ENCODE results near the gene EPB41.

Gene EPB41

DNA sequence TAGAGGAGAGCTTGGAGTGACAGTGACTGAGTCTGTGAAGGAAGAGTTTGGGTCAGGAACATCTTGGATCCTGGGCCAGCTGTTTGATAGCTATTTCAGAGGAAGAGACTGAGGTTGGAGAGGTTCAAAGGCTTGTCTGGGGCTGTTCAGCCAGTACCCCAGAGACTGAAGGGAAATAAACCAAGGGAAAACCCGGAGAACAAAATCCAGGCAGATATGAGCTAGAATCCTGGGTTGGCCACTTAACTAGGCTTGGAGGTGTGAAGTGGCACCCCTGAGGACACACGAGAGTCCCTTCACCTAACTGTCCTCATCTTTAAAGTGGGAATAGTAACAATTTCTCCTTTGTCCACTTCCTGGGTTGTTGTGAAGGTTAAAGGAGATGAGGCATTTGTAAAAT is 23.1 kb upstream of the EPB41 start:
- no peak for DNase-seq

DNA sequence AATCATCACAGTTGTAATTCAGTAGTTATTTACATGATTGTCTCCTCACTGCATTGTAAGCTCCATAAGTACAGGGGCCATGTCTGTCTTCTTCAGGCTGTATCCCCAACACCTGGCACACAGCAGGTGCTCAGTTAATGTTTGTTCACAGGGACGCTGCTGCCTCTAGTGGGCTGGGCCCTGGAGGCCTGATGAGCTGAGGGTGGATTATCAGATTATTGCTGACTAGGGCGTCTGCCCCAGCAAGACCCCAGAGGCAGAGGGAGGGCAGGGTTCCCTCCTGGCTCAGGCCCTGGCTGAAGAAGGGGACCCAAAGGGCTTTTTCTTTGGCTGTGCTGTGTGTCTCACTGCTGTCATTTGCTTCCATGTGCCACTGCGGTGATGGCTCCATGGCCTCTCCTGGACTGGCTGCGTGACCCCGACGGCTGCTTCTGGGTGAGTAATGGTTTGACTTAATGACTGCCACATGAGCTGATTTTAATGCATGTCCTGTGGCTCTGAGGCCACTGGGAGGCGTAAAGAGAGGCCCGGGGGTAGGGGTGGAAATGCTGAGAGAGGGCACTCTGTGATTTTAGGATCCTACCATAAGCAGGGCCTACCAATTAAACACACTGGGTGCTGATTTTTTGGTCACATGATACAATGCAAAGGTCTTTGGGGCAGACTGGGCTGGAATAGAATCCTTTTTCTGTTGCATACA is 20.8 kb upstream of the EPB41 start:
- DNase-seq: peak in 1 of 2 experiments; percentile 48

DNA sequence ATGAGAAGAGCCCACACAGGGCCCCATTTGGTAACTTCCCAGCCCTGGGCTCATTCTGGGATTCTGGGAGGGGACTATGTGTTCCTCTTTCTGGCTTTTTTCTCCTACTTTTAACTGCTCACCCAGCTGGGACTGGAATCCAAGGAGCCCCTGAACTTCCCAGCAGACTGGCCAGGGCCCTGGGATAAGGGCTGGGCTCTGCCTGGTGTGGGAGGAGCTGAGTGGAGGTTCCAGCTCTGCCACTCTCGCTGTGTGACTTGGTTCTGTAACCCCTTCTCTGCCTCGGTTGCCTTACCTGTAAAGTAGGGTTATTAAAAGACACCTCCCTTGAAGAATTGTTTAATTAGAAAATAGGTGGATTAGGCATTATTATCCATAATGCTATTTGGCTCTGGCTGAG is 19.6 kb upstream of the EPB41 start:
- DNase-seq: no peak

DNA sequence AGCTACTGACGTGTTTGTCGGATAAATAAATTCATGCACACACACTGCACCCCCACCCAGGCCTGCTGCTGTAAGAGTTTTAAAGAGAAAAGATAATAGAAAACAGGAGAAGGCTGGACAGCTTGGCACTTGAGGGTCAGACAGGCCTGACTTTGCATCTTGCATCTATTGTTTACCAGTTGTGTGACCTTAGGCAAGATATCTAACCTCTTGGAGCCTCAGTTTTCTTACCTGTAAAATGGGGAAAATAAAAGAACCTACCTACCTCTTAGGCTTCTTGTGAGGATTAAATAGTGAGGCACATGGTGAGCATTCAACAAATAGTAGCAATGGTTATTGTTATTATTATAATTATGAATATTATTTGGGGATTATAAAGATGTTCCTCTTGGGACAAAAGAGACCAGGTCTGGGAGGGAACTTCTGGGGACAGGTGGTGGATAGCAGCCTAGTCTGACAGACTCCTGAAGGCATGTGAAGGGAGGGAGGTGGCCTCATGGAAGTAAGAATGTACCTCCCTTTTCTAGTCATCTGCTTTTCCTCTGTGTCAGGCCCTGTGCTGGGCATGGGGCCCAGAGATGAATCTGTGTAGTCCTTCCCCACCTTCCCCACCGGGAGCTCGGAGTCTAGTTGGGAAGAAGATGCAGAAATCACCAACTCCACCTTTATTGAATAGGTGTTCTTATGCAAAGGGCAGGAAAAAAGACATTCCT is 18.3 kb upstream of the EPB41 start:
- DNase-seq: no peak

DNA sequence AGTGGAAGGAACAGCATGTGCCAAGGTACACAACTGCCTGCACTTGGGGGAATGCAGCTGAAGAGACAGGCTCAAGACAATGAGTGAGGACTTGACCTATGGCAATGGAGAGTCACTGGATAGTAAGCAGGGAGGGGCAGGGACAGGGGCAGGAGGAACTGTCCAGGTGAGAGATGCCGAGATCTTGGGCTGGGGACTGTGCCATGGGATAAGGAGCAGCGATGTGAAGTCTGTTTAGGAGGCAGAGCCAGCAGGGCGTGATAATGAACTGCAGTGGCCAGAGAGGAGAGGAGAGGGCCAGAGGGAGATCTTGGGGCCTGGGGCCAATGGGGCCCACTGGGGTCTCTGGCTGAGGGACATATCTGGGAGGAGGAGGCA is 17.8 kb upstream of the EPB41 start:
- no peak for DNase-seq

DNA sequence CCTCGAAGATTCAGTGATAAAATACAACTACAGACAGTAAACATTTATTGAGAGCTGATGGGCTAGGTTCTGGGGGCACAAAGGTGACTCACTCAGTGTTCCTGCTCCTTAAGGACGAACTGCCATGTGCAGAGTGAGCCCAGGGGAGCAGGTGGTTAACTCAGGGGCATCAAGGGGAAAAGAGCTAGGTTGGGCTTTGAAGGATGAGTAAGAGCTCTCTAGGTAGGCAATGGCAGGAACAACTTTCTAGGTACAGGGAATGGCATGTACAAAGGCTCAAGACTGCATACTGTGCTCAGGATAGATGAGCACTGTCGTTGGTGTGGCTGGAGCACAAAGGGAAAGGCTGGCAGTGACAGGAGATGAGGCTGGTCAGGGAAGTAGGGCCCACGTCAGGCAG is 16.6 kb upstream of the EPB41 start:
- DNase-seq: no peak

DNA sequence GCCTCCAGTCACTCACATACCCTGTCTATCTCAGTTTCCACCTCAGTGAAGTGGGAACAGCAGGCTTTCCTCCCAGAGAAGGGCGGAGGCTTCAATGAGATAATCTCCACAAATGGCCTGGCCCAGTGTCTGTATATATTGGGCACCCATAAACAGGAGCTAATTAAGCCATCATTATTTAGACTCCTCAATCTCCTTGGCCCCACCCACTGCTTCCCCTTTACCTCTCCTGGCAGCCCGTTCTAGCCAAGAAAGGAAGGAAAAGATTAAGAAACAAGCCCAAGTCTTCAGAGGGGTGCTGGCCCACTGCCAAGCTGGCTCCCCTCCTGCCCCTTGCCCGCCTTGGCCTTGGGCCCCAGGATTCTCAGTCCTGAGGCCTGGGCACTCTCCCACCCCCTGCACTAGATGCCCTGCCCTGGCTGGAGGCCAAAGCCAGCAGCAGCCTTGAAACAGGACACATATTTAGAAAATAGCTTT is 15.9 kb upstream of the EPB41 start:
- DNase-seq: no peak

DNA sequence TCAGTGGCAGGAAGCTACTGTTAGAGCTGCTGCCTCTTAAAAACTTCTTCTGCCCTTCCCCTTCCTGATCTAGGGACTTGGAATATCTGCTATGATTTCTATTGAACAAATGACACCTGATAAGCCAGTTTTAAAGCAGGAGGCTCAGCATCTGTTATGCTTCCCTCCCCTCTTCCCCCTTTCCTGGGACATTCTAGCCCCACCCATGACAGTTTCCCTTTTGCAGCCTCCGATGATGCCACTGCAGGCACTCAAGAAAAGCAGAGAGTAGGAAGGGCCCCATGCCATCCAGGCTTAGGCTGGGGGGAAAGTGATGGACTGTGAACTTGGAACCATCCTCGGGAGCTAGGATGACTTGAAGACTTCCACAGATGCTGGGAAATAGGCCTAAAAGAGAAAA is 15.1 kb upstream of the EPB41 start:
- no peak for DNase-seq

DNA sequence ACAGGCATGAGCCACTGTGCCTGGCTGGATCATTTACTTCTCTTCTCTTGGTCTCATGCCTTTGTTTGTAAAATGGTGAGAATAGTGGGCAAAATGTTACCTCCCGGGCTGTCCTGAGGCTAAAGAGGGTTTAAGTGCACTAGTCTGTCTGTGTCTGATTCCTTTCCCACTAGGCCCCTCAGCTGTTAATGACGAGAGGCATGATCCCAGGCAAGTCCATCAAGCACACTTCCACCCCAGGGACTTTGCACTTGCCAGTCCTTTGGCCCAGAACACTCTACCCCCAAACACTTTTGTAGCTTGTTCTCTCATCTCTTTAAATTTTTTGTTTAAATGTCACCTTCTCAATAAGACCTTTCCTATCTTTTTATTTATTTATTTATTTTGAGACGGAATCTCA is 13.8 kb upstream of the EPB41 start:
- DNase-seq: no peak

DNA sequence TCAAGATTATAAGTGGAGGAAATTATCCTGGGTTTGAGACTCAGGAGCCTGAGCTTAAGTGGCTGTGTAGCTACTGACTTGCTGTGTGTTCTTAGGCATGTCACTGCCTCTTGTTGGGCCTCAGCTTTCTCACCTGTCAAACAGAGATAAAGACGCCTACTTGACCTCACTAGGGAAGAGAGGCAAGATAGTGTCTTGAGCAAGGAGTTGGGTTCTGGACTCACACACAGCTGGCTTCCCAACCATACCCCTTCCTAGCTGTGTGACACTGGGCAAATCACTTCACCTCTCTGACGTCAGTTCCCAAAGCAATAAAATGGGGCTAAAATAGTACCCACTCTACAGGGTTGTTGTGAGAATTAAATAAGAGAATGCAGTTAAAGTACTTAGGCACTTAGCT is 11.6 kb upstream of the EPB41 start:
- no peak for DNase-seq

DNA sequence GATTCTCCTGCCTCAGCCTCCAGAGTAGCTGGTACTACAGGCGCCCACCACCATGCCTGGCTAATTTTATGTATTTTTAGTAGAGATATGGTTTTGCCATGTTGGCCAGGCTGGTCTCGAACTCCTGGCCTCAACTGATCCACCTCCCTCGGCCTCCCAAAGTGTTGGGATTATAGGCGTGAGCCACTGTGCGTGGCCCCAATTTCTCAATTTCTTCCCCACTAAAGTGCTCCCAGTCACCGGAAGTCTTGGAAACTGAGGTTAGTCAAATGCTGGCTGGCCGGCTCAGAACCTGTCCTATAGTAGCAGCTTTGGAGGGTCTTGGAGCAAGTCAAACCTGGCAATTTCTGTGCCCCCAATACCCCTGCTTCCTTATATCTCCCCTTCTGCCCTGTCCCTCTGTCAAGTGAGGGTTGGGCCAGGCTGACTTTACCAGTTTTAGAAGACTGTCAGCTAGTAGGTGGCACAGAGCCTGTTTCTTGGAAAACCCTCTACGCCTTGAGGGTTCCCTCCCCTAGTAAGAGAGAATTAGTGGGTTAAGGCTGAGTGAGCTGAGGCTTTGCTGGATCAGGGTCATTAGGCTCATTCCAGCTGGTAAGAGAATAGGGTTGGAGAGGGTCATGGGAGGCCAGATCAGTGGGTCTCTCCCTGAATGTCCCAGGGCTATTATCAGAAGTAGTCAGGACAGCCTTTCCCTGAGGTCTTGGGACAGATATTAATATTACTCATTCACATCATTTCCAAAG is 8.3 kb upstream of the EPB41 start:
- no peak for DNase-seq

DNA sequence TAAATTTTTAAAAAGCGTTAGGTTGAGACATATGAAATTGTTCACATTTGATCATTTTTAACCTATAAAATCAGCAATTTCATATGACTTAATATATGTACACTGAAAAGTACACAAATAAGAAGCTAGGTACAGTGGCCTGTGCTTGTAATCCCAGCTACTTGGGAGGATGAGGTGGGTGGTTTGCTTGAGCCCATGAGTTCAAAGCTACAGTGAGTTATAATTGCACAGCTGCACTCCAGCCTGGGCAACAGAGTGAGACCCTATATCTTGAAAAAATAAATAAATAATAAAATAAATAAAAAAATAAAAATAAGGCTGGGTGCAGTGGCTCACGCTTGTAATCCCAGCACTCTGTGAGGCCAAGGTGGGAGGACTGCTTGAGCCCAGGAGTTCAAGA is 5.2 kb upstream of the EPB41 start:
- no peak for DNase-seq

DNA sequence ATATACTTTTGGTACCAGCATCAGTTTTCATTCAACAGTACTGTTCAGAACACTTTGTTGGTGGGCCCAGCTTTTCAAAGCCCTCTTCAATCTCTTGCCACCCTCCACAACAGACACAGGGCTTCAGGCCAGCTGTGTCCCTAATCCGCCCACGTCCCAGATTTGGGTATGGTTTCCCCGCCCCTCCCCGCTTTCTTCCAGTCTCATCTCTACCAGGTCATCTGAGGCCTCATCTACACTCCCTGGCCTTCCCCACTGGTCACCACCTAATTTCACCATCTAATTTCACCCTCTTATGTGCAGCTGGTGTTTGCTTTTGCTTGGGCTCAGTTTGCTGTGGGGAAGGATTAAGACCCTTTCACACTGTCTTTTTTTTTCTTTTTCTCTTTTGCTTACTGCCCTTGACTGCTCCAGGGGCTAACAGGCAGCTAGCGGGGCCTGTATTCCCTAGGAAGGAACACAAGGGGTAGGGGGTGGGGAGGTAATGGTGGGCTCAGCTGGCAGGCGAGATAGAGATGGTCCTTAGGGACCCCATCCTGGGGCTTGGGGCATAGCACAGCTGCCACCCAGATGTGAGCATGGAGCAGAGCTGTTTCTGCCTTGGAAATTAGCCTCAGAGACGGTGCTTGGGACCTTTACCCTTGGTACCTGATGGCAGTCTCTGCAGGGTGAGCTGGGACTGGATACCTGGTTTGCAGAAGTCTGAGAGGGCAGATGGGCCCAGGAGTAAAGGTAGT is 3.8 kb upstream of the EPB41 start:
- no peak for DNase-seq

DNA sequence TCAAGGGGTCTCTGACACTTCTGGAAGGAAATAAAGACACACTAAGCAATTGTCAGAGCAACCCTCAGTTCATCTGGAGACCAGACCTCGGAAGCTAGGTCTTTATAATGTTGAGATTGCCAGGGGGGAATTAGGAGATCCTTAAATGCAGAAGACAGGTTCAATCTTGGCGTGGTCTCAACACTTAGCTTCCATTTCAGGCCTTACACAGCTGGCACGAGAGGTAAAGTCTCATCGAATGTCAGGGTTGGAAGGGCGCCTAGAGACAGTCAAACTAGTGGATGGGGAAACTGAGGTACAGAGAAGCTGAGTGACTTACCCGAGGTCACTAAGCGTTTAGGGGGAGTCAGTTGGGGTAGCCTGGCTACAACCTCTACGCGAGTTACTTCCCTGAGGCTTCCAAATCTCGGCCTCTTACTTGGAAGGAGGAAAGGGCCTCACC is 562 bp upstream of the EPB41 start:
- DNase-seq: no peak

DNA sequence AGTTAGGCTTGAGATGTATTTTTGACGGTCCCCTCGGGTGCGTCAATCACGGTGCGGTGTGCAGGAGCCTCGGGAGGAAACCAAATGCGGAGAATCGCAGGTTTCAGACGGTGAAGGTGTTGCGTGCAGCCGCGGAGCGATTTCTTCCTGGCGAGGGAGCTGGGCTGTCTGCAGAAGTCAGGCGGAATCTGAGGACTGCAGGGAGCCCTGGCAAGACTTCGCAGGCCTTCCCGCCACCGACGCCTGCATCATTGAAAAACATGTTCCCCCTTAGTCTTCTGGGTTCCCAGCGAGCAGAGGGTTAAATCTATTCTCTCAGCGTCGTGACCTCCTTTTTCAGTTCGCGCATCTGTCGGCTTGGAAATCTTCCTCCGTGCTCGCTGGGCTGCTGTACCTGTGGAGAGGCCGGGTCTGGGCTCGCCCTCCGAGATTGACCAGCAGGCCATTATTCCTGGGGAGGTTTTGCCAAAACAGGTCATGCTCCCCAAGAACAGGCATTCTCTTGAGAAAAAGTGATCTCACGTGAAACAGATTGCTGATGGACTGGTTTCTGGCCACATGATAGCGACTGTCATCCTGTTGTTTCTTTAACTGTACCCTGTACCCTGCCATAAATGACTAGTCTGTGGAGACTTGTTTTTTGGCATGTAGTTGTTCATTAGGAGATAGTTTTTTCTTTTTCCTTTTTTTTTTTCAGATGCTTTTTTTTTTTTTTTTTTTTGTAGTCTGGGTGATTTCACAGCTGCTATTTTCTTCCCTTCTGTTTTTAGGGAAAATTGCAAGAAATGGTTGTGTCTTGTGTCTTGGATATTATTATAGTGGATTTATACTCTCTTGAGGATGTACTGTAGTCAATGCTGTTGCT is 894 bp downstream of the EPB41 start:
- peak; percentile 66 to 72 for DNase-seq

DNA sequence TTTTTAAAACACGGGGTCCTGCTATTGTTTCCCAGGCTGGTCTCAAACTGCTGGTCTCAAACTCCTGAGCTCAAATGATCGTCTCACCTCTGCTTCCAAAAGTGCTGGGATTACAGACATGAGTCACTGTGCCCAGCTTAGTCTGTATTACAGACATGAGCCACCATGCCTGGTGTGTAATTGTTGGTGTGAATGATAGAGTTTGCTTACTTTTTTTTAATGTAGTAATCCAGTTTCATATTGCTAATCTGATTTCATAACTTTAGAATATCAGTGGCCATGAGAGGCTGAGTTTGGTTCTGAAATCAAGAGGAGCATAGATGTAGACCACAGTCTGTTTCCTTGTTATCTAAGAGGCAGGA is 3.4 kb downstream of the EPB41 start:
- DNase-seq: peak in 1 of 2 experiments; percentile 32

DNA sequence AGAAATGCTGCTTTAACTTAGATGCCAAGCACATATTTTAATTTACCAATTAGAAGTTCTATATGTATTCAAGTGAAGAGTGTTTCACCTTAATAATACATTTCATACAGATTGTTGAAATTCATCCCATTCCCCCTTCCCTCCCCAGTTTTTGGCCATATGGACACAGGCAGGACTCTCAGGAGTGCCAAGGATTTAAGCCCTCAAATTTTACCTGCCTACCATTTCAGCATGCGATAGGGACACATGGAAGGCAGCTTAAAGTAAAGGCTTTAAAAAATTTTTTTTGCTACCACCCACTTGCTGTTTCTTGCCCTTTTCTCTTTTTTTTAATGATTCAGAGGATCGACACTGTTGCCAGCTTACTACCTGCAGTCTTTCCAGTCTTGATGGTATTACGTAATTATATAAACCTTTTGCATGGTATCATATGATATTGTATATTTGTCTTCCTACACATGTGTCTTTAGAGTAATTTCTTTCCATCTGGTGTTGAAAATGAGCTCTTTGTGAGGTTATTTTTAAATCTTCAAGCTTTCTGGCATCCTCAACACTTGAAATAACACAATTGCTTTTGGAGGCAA is 7.0 kb downstream of the EPB41 start:
- no peak for DNase-seq

DNA sequence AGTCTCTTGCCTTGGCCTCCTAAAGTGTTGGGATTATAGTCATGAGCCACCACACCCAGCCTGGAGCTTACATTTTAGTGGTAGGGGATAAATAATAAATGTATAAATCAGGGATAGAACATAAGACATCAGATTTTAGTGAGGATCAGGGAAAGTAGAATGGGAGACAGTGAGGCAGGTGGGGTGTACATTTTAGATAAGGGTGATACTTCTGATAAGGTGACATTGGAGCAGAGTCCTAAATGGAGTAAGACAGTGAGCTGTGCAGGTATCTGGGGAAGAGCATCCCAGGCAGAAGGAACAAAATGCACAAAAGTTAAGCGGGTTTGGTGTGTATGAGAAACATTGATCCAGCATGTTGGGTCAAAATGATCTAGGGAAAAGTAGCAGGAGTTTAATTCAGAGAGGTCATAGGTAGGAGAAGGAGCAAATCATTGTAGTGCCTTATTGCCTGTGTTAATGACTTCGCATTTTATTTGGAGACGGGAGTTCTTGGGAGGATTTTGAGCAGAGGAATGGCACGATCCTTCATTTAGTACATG is 11.1 kb downstream of the EPB41 start:
- no peak for DNase-seq

DNA sequence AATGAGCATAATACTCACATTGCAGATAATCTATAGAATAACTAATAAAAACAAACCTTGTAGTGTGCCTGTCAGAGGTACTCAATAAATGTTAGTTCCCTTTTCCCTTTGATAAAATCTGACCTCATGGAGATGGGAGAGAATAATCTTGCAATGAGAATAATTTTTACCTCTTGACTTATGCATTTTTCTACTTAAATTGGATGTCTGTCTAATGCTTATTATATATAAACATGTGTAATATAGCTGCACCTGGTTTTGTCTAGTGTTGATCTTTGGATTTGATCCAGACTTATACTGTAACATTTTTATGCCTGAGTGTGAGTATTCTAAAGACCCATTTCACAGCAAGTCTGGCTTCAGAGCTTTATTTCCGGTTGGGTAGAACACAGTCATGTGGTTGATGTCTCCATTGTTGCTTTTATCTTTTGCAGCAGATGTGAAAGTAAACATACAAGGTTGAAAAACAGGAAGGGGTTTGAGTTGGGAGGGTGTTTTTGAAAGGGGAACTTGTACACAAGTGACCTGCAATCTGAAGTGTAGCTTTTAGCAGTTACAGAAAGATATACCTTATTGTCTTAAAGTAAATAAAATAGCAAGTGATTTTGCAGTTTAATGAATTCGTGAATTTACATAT is 12.4 kb downstream of the EPB41 start:
- DNase-seq: no peak

DNA sequence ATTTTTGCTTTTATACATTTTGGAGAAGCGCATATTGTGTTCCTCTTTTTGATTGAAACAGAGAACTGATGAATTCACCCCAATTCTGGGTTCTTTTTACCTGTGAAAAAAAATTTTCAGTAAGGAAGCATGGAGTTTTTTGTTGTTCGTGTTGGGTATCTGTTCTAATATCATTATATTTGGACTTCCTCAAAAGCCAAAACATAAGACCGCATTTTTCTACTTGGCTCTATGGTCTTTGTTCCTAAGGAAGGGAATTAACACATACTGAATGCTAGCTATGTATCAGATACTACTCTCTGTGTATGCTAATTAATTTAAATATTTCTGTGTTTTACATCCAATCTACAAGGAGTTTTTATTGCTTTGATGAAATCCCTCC is 12.9 kb downstream of the EPB41 start:
- no peak for DNase-seq

DNA sequence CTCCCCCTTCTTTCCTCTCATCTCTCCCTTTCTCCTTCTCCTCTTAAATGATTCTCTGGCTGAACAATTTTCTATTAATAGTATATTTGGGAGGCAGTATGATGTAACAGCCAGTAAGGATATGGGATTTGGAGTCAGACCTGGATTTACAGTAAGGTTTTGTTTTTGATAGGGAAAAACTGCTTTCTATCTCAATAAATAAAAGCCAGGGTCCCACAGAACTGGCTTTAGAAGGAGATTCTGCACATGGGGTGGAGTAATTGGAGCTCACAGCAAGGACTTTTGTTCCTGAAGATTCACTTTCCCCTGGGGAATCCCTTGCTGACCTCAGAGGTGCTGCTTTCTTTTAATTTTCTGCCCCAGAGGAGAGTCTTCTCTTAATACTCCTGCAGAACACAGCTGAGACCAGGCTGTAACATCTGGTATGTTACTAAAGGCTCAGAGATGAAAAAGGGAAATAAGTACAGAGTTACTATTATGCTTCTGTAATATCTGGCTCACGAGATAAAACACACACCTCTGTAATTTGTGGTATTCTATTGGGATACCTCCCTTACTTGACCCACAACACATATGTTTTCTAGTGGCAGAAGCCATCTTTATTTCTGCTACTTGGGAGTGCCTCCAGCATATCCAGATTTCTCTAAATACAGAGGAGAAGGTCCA is 13.4 kb downstream of the EPB41 start:
- DNase-seq: no peak

Data from activated T-cell treated with anti-CD3 and anti-CD28 coated beads, Interleukin-2, amount 50 U/mL, for 48 hours (primary cell).